T follicular helper cell (primary cell): ENCODE data around the gene CD28.

Experiments used
- DNase-seq: peaks from one replicate; pipeline ENCODE4 v3.0.0-alpha.2; 2020; ENCODE audit warnings: low read depth

The CD28 gene

GRCh38 chr2:203715744-203716143 lies 9.3 kb downstream of the CD28 start:
- DNase-seq = no peak

GRCh38 chr2:203718087-203718486 lies 11.6 kb downstream of the CD28 start:
- DNase-seq = peak; percentile 20

GRCh38 chr2:203719456-203720410 lies 13.3 kb downstream of the CD28 start:
- peak; percentile 43 for DNase-seq

- no peak for DNase-seq
These were observed 14.7 kb downstream of the CD28 start for GRCh38 chr2:203720915-203721672.

- DNase-seq = no peak
These were observed 15.4 kb downstream of the CD28 start for GRCh38 chr2:203721781-203722300.

- no peak for DNase-seq
These were observed 16.0 kb downstream of the CD28 start for GRCh38 chr2:203722411-203722810.

- no peak for DNase-seq
These were observed 21.9 kb downstream of the CD28 start for GRCh38 chr2:203728321-203728720.

GRCh38 chr2:203730076-203730729 lies 23.8 kb downstream of the CD28 start:
- DNase-seq = no peak

GRCh38 chr2:203730883-203731282 lies 24.4 kb downstream of the CD28 start:
- DNase-seq = no peak

- no peak for DNase-seq
These were observed 25.9 kb downstream of the CD28 start for GRCh38 chr2:203732092-203732952.

- DNase-seq = no peak
These were observed 26.6 kb downstream of the CD28 start for GRCh38 chr2:203732953-203733510.

- DNase-seq = no peak
These were observed 27.2 kb downstream of the CD28 start for GRCh38 chr2:203733684-203734083.

- DNase-seq = no peak
These were observed 28.0 kb downstream of the CD28 start for GRCh38 chr2:203734276-203734983.

GRCh38 chr2:203737360-203737759 lies 30.9 kb downstream of the CD28 start:
- DNase-seq = no peak

- no peak for DNase-seq
These were observed 32.9 kb downstream of the CD28 start for GRCh38 chr2:203739351-203739750.

- DNase-seq = peak; percentile 20
These were observed 34.4 kb downstream of the CD28 start for GRCh38 chr2:203740871-203741281.

GRCh38 chr2:203741566-203741965 lies 35.1 kb downstream of the CD28 start:
- no peak for DNase-seq

GRCh38 chr2:203743441-203743981 lies 37.1 kb downstream of the CD28 start:
- no peak for DNase-seq

GRCh38 chr2:203744091-203744490 lies 37.7 kb downstream of the CD28 start:
- no peak for DNase-seq

- no peak for DNase-seq
These were observed 38.8 kb downstream of the CD28 start for GRCh38 chr2:203745267-203745666.
